Fibroblast of lung (primary cell): Measurements from ENCODE around the gene CDH4.

Experiments used
- EZH2 ChIP-seq: IDR thresholded peaks from 2 replicates; pipeline ENCODE4 v1.5.1; 2012; ENCODE audit warnings: low read length, control low read depth, mild to moderate bottlenecking; ENCODE audit errors: missing control alignments
- TF ChIP-seq, protein P1 (sequence below), 2 donors: IDR thresholded peaks in 1 of 2; conservative IDR thresholded peaks in 1 of 2; 1 replicate in 1 of 2; 2 replicates in 1 of 2; pipeline ENCODE4 v1.5.1; 2011 to 2012; ENCODE audit warnings: low read length in 2 of 2, control low read depth in 1 of 2, inconsistent platforms in 1 of 2, low read depth in 1 of 2, mild to moderate bottlenecking in 1 of 2

DNA sequence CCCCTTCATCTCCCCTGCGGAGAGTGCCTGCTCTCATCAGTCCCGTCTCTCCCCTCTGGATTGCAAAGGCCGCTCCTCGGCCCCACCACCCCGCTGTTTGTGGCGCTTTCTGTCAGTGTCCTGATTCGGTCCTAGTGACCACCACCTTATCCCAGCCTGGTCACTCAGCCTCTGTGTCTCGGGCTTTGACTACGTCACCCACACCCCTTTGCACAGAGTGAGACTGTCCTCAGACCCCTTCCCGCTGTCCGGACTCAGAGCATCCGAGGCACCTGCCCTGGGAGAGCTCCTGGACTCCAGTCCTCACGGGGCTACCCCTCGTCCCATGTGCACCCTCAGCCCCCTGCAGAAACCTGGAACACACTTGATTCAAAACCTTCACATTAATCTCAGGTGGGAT lies 433.4 kb downstream of the CDH4 start:
- TF ChIP-seq, protein P1, sequence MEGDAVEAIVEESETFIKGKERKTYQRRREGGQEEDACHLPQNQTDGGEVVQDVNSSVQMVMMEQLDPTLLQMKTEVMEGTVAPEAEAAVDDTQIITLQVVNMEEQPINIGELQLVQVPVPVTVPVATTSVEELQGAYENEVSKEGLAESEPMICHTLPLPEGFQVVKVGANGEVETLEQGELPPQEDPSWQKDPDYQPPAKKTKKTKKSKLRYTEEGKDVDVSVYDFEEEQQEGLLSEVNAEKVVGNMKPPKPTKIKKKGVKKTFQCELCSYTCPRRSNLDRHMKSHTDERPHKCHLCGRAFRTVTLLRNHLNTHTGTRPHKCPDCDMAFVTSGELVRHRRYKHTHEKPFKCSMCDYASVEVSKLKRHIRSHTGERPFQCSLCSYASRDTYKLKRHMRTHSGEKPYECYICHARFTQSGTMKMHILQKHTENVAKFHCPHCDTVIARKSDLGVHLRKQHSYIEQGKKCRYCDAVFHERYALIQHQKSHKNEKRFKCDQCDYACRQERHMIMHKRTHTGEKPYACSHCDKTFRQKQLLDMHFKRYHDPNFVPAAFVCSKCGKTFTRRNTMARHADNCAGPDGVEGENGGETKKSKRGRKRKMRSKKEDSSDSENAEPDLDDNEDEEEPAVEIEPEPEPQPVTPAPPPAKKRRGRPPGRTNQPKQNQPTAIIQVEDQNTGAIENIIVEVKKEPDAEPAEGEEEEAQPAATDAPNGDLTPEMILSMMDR (conservative IDR thresholded peaks at IDR 0.05 in 1 of 2, IDR thresholded peaks at IDR 0.05 in 1 of 2; ENCODE audit: low read depth in 1 of 2, low read length in 2 of 2): no peak
- no peak for TF ChIP-seq EZH2
